H1 (cell line): ENCODE data around the gene C12orf43. TPM values are rescaled to one million over a fixed set of nuclear protein-coding genes. Genes with fewer than 3 reads are reported as not detected.

ENCODE experiments used
- CTCF ChIA-PET: fragments of 300-600 bp; sonication (Branson Sonifier 250); formaldehyde crosslinking; loops from one replicate; lab custom pipeline; 2021; ENCODE audit not compliant: partially characterized antibody; lab: Charles Lee
- POLR2A ChIA-PET: fragments of 300-600 bp; sonication (Branson Sonifier 250); formaldehyde crosslinking; loops from one replicate; lab custom pipeline; 2021; ENCODE audit warnings: inconsistent platforms; ENCODE audit not compliant: partially characterized antibody; lab: Charles Lee
- DNase-seq, 2 experiments: peaks; one replicate each; pipeline versions ENCODE4 v3.0.0 to v3.0.0-alpha.2; 2010 to 2022; ENCODE audit warnings: low spot score in 2 of 2, low read depth in 1 of 2, mixed read lengths in 1 of 2
- FAIRE-seq: peaks from 2 replicates; lab custom pipeline; 2011; peaks lifted over from hg19 to GRCh38; lab: Jason Lieb, UNC
- H2AFZ ChIP-seq: 2 replicates; pipeline ENCODE4 v1.8.1; 2012; ENCODE audit warnings: low read length, inconsistent platforms
- H2AK5ac ChIP-seq: 2 replicates; pipeline ENCODE4 v1.6.1; 2013; ENCODE audit warnings: low read depth, low read length
- H2BK120ac ChIP-seq: replicated peaks from 2 replicates; pipeline ENCODE3; 2013; ENCODE audit warnings: low read depth, low read length, inconsistent platforms
- H2BK12ac ChIP-seq: 2 replicates; pipeline ENCODE4 v1.6.1; 2013; ENCODE audit warnings: low read depth, low read length
- H2BK15ac ChIP-seq: 2 replicates; pipeline ENCODE4 v1.6.1; 2013; ENCODE audit warnings: low read length
- H2BK20ac ChIP-seq: 2 replicates; pipeline ENCODE4 v1.6.1; 2013; ENCODE audit warnings: low read length
- H2BK5ac ChIP-seq: 2 replicates; pipeline ENCODE4 v1.6.1; 2013; ENCODE audit warnings: low read depth, low read length
- H3K14ac ChIP-seq: 2 replicates; pipeline ENCODE4 v1.6.1; 2013; ENCODE audit warnings: inconsistent platforms; ENCODE audit not compliant: insufficient read length
- H3K18ac ChIP-seq: 2 replicates; pipeline ENCODE4 v1.6.1; 2013; ENCODE audit warnings: low read length; ENCODE audit errors: extremely low read depth
- H3K23ac ChIP-seq: 2 replicates; pipeline ENCODE4 v1.6.1; 2013; ENCODE audit warnings: inconsistent platforms; ENCODE audit not compliant: insufficient read length
- H3K23me2 ChIP-seq: 2 replicates; pipeline ENCODE4 v1.6.1; 2013; ENCODE audit warnings: low read depth, low read length
- H3K27ac ChIP-seq: 2 replicates; pipeline ENCODE4 v1.6.1; 2011; ENCODE audit warnings: low read depth, low read length, inconsistent platforms
- H3K27me3 ChIP-seq, 4 experiments: replicated peaks in 1 of 4; 1 replicate in 1 of 4; 2 replicates in 3 of 4; pipeline versions ENCODE4 v1.6.1 to v1.8.1; 2011 to 2013; ENCODE audit warnings: low read length in 3 of 4, mild to moderate bottlenecking in 3 of 4, inconsistent platforms in 2 of 4, mixed read lengths in 2 of 4, moderate library complexity in 1 of 4; ENCODE audit not compliant: control insufficient read depth in 3 of 4, insufficient read depth in 3 of 4; ENCODE audit errors: extremely low read depth in 1 of 4
- H3K36me3 ChIP-seq, 4 experiments: 2 replicates each; pipeline versions ENCODE4 v1.6.1 to v1.8.1; 2011 to 2013; ENCODE audit warnings: mild to moderate bottlenecking in 4 of 4, low read length in 3 of 4, moderate library complexity in 2 of 4, control low read depth in 1 of 4, inconsistent platforms in 1 of 4; ENCODE audit not compliant: insufficient read depth in 4 of 4, control insufficient read depth in 2 of 4
- H3K4ac ChIP-seq: replicated peaks from 2 replicates; pipeline ENCODE3; 2013; ENCODE audit warnings: low read length, low read depth, mixed read lengths, inconsistent platforms; ENCODE audit not compliant: insufficient read length
- H3K4me1 ChIP-seq, 4 experiments: replicated peaks in 1 of 4; 1 replicate in 1 of 4; 2 replicates in 3 of 4; pipeline versions ENCODE4 v1.6.1 to v1.8.1; 2011 to 2013; ENCODE audit warnings: low read length in 3 of 4, inconsistent platforms in 2 of 4, mixed read lengths in 1 of 4; ENCODE audit not compliant: insufficient read depth in 4 of 4, control insufficient read depth in 3 of 4
- H3K4me2 ChIP-seq, 2 experiments: 2 replicates each; pipeline versions ENCODE4 v1.6.1 to v1.8.1; 2011 to 2013; ENCODE audit warnings: low read depth in 2 of 2, low read length in 2 of 2, control low read depth in 1 of 2, inconsistent platforms in 1 of 2, mild to moderate bottlenecking in 1 of 2; ENCODE audit not compliant: insufficient read depth in 1 of 2
- H3K4me3 ChIP-seq, 4 experiments: fragments of 200-600, 300-600 bp in 1 of 4; sonication (generic), shearing (Covaris generic), sonication (Bioruptor Twin) in 1 of 4; 2 replicates each; pipeline versions ENCODE4 v1.5.1 to v1.8.1; 2011 to 2016; ENCODE audit warnings: low read length in 4 of 4, low read depth in 3 of 4, control low read depth in 2 of 4, inconsistent platforms in 2 of 4, mild to moderate bottlenecking in 2 of 4, mixed read lengths in 1 of 4, moderate library complexity in 1 of 4; ENCODE audit not compliant: insufficient read depth in 2 of 4; ENCODE audit errors: extremely low read depth in 1 of 4
- H3K56ac ChIP-seq: replicated peaks from 2 replicates; pipeline ENCODE3; 2013; ENCODE audit warnings: low read depth, mild to moderate bottlenecking, mixed read lengths, low read length, inconsistent platforms; ENCODE audit not compliant: insufficient read length
- H3K79me1 ChIP-seq: 2 replicates; pipeline ENCODE4 v1.6.1; 2013; ENCODE audit warnings: low read depth, low read length, control low read depth
- H3K79me2 ChIP-seq, 2 experiments: 2 replicates each; pipeline versions ENCODE4 v1.6.1 to v1.8.1; 2012 to 2013; ENCODE audit warnings: low read length in 2 of 2, mild to moderate bottlenecking in 2 of 2, inconsistent platforms in 1 of 2; ENCODE audit not compliant: insufficient read depth in 2 of 2, control insufficient read depth in 1 of 2
- H3K9ac ChIP-seq, 4 experiments: replicated peaks in 1 of 4; 1 replicate in 1 of 4; 2 replicates in 3 of 4; pipeline versions ENCODE4 v1.6.1 to v1.8.1; 2011 to 2013; ENCODE audit warnings: low read depth in 3 of 4, low read length in 3 of 4, control low read depth in 2 of 4, mild to moderate bottlenecking in 2 of 4, moderate library complexity in 2 of 4, inconsistent platforms in 1 of 4; ENCODE audit errors: extremely low read depth in 1 of 4
- H3K9me3 ChIP-seq, 2 experiments: 2 replicates each; pipeline versions ENCODE4 v1.6.1 to v1.8.1; 2012 to 2013; ENCODE audit warnings: mild to moderate bottlenecking in 2 of 2, moderate library complexity in 2 of 2, control low read depth in 1 of 2, inconsistent platforms in 1 of 2, low read depth in 1 of 2, low read length in 1 of 2, mixed read lengths in 1 of 2; ENCODE audit not compliant: insufficient read depth in 2 of 2
- H4K20me1 ChIP-seq, 2 experiments: replicated peaks in 1 of 2; 2 replicates each; pipeline versions ENCODE3 to v1.8.1; 2011 to 2013; ENCODE audit warnings: inconsistent platforms in 2 of 2, low read length in 2 of 2, mild to moderate bottlenecking in 1 of 2; ENCODE audit not compliant: insufficient read depth in 2 of 2, control insufficient read depth in 1 of 2
- H4K5ac ChIP-seq: 2 replicates; pipeline ENCODE4 v1.6.1; 2013; ENCODE audit warnings: low read length, low read depth, mixed read lengths, inconsistent platforms; ENCODE audit not compliant: insufficient read length
- H4K8ac ChIP-seq: 2 replicates; pipeline ENCODE4 v1.8.0; 2013; ENCODE audit warnings: mild to moderate bottlenecking, moderate library complexity, low read length, inconsistent platforms; ENCODE audit not compliant: insufficient read depth; ENCODE audit errors: extremely low read depth
- H4K91ac ChIP-seq: replicated peaks from 2 replicates; pipeline ENCODE3; 2013; ENCODE audit warnings: low read length, mixed read lengths, inconsistent platforms; ENCODE audit not compliant: insufficient read length
- ATF2 ChIP-seq: IDR thresholded peaks from 2 replicates; pipeline ENCODE4 v1.6.1; 2012; ENCODE audit warnings: low read length, inconsistent platforms
- CHD1 ChIP-seq: IDR thresholded peaks from 2 replicates; pipeline ENCODE4 v1.6.1; 2012; ENCODE audit warnings: low read depth, low read length, improper control_type of control experiment
- CTCF ChIP-seq, 3 experiments: IDR thresholded peaks; 1 replicate in 2 of 3; 2 replicates in 1 of 3; pipeline versions ENCODE4 v1.5.1 to v1.6.1; 2011; ENCODE audit warnings: low read length in 3 of 3, mild to moderate bottlenecking in 3 of 3, inconsistent platforms in 2 of 3, low read depth in 1 of 3, moderate library complexity in 1 of 3; ENCODE audit not compliant: insufficient read depth in 1 of 3; ENCODE audit errors: control extremely low read depth in 1 of 3
- KDM1A ChIP-seq: fragments of 200-600, 300-600 bp; sonication (generic); IDR thresholded peaks from 2 replicates; pipeline ENCODE4 v1.7.1; 2016; ENCODE audit warnings: mild to moderate bottlenecking, low read length, borderline replicate concordance
- SAP30 ChIP-seq: fragments of 300-600 bp; sonication (generic); IDR thresholded peaks from 2 replicates; pipeline ENCODE4 v1.7.1; 2012; ENCODE audit warnings: low read length, moderate library complexity, mild to moderate bottlenecking, inconsistent platforms; ENCODE audit not compliant: insufficient read depth, insufficient replicate concordance
- WGBS, 2 experiments: shearing (Covaris generic) in 1 of 2; methylation state at CpG; one replicate each; pipeline versions ENCODE4 v1.1.6 to v1.1.7; 2013 to 2015; ENCODE audit warnings: low lambda C conversion rate in 2 of 2, mixed read lengths in 2 of 2, inconsistent platforms in 1 of 2, low coverage in 1 of 2, missing lambda C conversion rate in 1 of 2; ENCODE audit not compliant: insufficient replicate concordance in 2 of 2, insufficient coverage in 1 of 2, insufficient read length in 1 of 2; ENCODE audit errors: extremely low coverage in 1 of 2, missing lambda C conversion rate in 1 of 2; 5-methylcytosine and 5-hydroxymethylcytosine counted together
- polyA plus RNA-seq, 7 experiments: library from polyadenylated mRNA; depleted of rRNA in 3 of 7; stranded (reverse) in 5 of 7; unstranded in 2 of 7; fragments of >200 nt in 5 of 7; fragments of 200-250 nt in 2 of 7; gene quantifications; 1 replicate in 5 of 7; 2 replicates in 1 of 7; 4 replicates in 1 of 7; pipeline versions ENCODE4 v1.2.1 to v1.2.3, GENCODE V29; 2011 to 2013; ENCODE audit warnings: missing spikeins in 2 of 7, mixed read lengths in 2 of 7
- total RNA-seq: library from RNA; stranded (reverse); fragmentation: NEBNext Ultra II Directional; extraction: Animal tissue kit (Norgen Biotek cat#: 25700); gene quantifications from 2 replicates; pipeline ENCODE4 v1.2.1, GENCODE V29; 2021

The C12orf43 gene
- total and polyA plus RNA-seq, 2 of the 8 experiments (the other 6 are each of a cell fraction or from before 2014, with no cell fraction given): 9.2 to 22.3 TPM

- Histone ChIP-seq H3K4me1 (peaks cover 0 to 4% (median 3%) of the 10 kb centered on the region in 4 experiments; a peak in 4 of 7 replicates), H3K4me3 (no peak overlapping the region), H2BK20ac (no peak overlapping the region), H3K79me2 (no peaks in the 10 kb centered on the region), H2AK5ac (no peak overlapping the region; the same call in 1 of the 2 replicates), H3K4me2 (no peak overlapping the region), H3K23ac (no peak overlapping the region), H3K23me2 (no peaks in the 10 kb centered on the region)
- CTCF ChIA-PET: interaction anchor here (0.6 to 3.2 kb wide), 16 partner anchors 10 to 1052 kb away, joined by 3 to 13 read pairs (median 3); partner anchors contain the start of genes HNF1A and OASL
- FAIRE-seq: no peak
- TF ChIP-seq CTCF (IDR thresholded peaks at IDR 0.05; ENCODE audit: control extremely low read depth in 1 of 3, insufficient read depth in 1 of 3, low read depth in 1 of 3, low read length in 3 of 3): peak in 2 of 3 experiments; percentile 12 to 36; a peak in 2 of 4 replicates
- TF ChIP-seq CHD1: no peak
- TF ChIP-seq KDM1A: 0 out of 2 replicates have a peak, but pooled peaks have one; percentile 27
- no peak for TF ChIP-seq ATF2
- TF ChIP-seq SAP30: no peak
- TF ChIP-seq, all 59 proteins: peak for 2
- H3K18ac ChIP-seq: no peak overlapping the region
- H3K4ac ChIP-seq: no peak overlapping the region
- no peak overlapping the region for H3K9ac ChIP-seq
- 86% methylated on average over 10 of the region's 10 CpGs; no CpG with 5 or more reads in 1 of the 2 experiments for WGBS, 2 experiments
- no peaks in the 10 kb centered on the region for H3K9me3 ChIP-seq
- H3K36me3 ChIP-seq: no peaks in the 10 kb centered on the region
- no peaks in the 10 kb centered on the region for H4K20me1 ChIP-seq
- no peak overlapping the region for H2BK120ac ChIP-seq
- no peak overlapping the region for H4K8ac ChIP-seq
- POLR2A ChIA-PET: interaction anchor here (0.8 kb wide), 1 partner anchor 18 kb away, joined by 5 read pairs; no protein-coding TSS in a partner anchor
- no peaks in the 10 kb centered on the region for H3K27me3 ChIP-seq
- no peak overlapping the region for H3K27ac ChIP-seq
- H3K79me1 ChIP-seq: no peaks in the 10 kb centered on the region
- H2BK12ac ChIP-seq: no peak overlapping the region
- 0 out of 2 replicates have a peak overlapping the region, but pooled peaks have one; percentile 5 for H2AFZ ChIP-seq
- H4K5ac ChIP-seq: no peak overlapping the region
- H2BK5ac ChIP-seq: no peak overlapping the region
- no peak overlapping the region for H3K56ac ChIP-seq
- no peak overlapping the region for H3K14ac ChIP-seq
- no peak for DNase-seq
- no peak overlapping the region for H4K91ac ChIP-seq
- no peak overlapping the region for H2BK15ac ChIP-seq
Observed at GRCh38 chr12:121026274-121027045, 10.2 kb upstream of the C12orf43 start.
